A172 (cell line): Measurements from ENCODE around the gene CELF2. TPM values are rescaled to one million over a fixed set of nuclear protein-coding genes. Genes with fewer than 3 reads are reported as not detected.

Experiments
- DNase-seq: peaks from one replicate; pipeline ENCODE4 v3.0.0-alpha.2; 2015; ENCODE audit warnings: low spot score
- total RNA-seq: library from RNA; depleted of rRNA; stranded (reverse); fragments of >200 nt; shearing (Covaris generic); gene quantifications from 2 replicates; pipeline ENCODE4 v1.2.3, GENCODE V29; 2014

CELF2 gene
- total RNA-seq, 1 experiment from 2014 or later = 0.10 TPM

GRCh38 chr10:11249152-11249807 lies 231.6 kb downstream of the CELF2 start:
- DNase-seq = no peak

GRCh38 chr10:11249808-11250195 lies 232.1 kb downstream of the CELF2 start:
- no peak for DNase-seq

- no peak for DNase-seq
Measured at GRCh38 chr10:11250304-11250703, 232.6 kb downstream of the CELF2 start.

GRCh38 chr10:11252887-11253286 lies 235.2 kb downstream of the CELF2 start:
- DNase-seq = no peak

- no peak for DNase-seq
Measured at GRCh38 chr10:11253385-11254002, 235.8 kb downstream of the CELF2 start.

- DNase-seq = no peak
Measured at GRCh38 chr10:11255156-11255555, 237.5 kb downstream of the CELF2 start.

GRCh38 chr10:11255796-11256444 lies 238.2 kb downstream of the CELF2 start:
- DNase-seq = no peak

- no peak for DNase-seq
Measured at GRCh38 chr10:11256896-11257295, 239.2 kb downstream of the CELF2 start.

- no peak for DNase-seq
Measured at GRCh38 chr10:11257440-11258090, 239.9 kb downstream of the CELF2 start.

GRCh38 chr10:11260170-11260569 lies 242.5 kb downstream of the CELF2 start:
- no peak for DNase-seq

GRCh38 chr10:11261143-11261542 lies 243.5 kb downstream of the CELF2 start:
- DNase-seq = no peak

GRCh38 chr10:11261687-11262493 lies 244.2 kb downstream of the CELF2 start:
- no peak for DNase-seq

GRCh38 chr10:11262494-11263345 lies 245.0 kb downstream of the CELF2 start:
- no peak for DNase-seq

- no peak for DNase-seq
Measured at GRCh38 chr10:11263767-11264166, 246.1 kb downstream of the CELF2 start.

- no peak for DNase-seq
Measured at GRCh38 chr10:11264296-11265048, 246.8 kb downstream of the CELF2 start.

GRCh38 chr10:11265484-11265883 lies 247.8 kb downstream of the CELF2 start:
- DNase-seq = no peak

GRCh38 chr10:11266426-11266825 lies 248.8 kb downstream of the CELF2 start:
- DNase-seq = no peak

GRCh38 chr10:11270135-11270857 lies 252.6 kb downstream of the CELF2 start:
- DNase-seq = peak; percentile 47

GRCh38 chr10:11270858-11271179 lies 253.1 kb downstream of the CELF2 start:
- DNase-seq = no peak
